SK-N-SH treated with all-trans-retinoic acid at 6 μM for 48 hours (cell line): ENCODE data around the gene MAST4.

Experiments used
- ATAC-seq: fragments of 200-7000 bp; cut with Tn5 transposase; 3 replicates; pipeline ENCODE4 v1.9.1; 2020; ENCODE audit warnings: mild to moderate bottlenecking, moderate library complexity
- ARNTL ChIP-seq: fragments of 450-650 bp; formaldehyde crosslinking; IDR thresholded peaks from 2 replicates; pipeline ENCODE4 v1.5.0; 2020; ENCODE audit warnings: low read depth, mild to moderate bottlenecking, moderate library complexity, borderline replicate concordance
- BACH2 ChIP-seq: fragments of 250-450 bp; sonication (Bioruptor Pico); IDR thresholded peaks from 2 replicates; pipeline ENCODE4 v1.9.0; 2021; ENCODE audit warnings: mild to moderate bottlenecking, borderline replicate concordance
- CSDC2 ChIP-seq: fragments of 250-450 bp; sonication (Bioruptor Pico); IDR thresholded peaks from 2 replicates; pipeline ENCODE4 v1.5.0; 2020; ENCODE audit warnings: mild to moderate bottlenecking, moderate library complexity
- ESRRG ChIP-seq: fragments of 250-450 bp; sonication (Bioruptor Pico); IDR thresholded peaks from 2 replicates; pipeline ENCODE4 v1.6.1; 2021; ENCODE audit warnings: mild to moderate bottlenecking
- GLIS3 ChIP-seq: fragments of 250-450 bp; sonication (Bioruptor Pico); IDR thresholded peaks from 2 replicates; pipeline ENCODE4 v1.5.0; 2020; ENCODE audit warnings: mild to moderate bottlenecking, moderate library complexity
- ISL1 ChIP-seq: fragments of 250-450 bp; sonication (Bioruptor Pico); IDR thresholded peaks from 2 replicates; pipeline ENCODE4 v2.1.2; 2022; ENCODE audit warnings: mild to moderate bottlenecking, moderate library complexity
- PATZ1 ChIP-seq: fragments of 250-450 bp; sonication (Bioruptor Pico); IDR thresholded peaks from 2 replicates; pipeline ENCODE4 v1.8.0; 2020; ENCODE audit warnings: mild to moderate bottlenecking, moderate library complexity, borderline replicate concordance
- POU6F1 ChIP-seq: fragments of 250-450 bp; sonication (Bioruptor Pico); IDR thresholded peaks from 2 replicates; pipeline ENCODE4 v1.8.0; 2021; ENCODE audit warnings: low read depth, mild to moderate bottlenecking, moderate library complexity, borderline replicate concordance
- PPARA ChIP-seq: fragments of 250-450 bp; sonication (Bioruptor Pico); IDR thresholded peaks from 2 replicates; pipeline ENCODE4 v1.5.0; 2020; ENCODE audit warnings: mild to moderate bottlenecking, borderline replicate concordance
- RARB ChIP-seq: fragments of 250-450 bp; sonication (Bioruptor Pico); IDR thresholded peaks from 2 replicates; pipeline ENCODE4 v1.8.0; 2021; ENCODE audit warnings: mild to moderate bottlenecking, moderate library complexity
- SNAI2 ChIP-seq: fragments of 250-450 bp; sonication (Bioruptor Pico); IDR thresholded peaks from 2 replicates; pipeline ENCODE4 v1.5.0; 2020; ENCODE audit warnings: mild to moderate bottlenecking, moderate library complexity
- TCF4 ChIP-seq: fragments of 250-450 bp; sonication (Bioruptor Pico); IDR thresholded peaks from 2 replicates; pipeline ENCODE4 v1.8.0; 2021; ENCODE audit warnings: mild to moderate bottlenecking, moderate library complexity, borderline replicate concordance
- TOX ChIP-seq: fragments of 250-450 bp; sonication (Bioruptor Pico); IDR thresholded peaks from 2 replicates; pipeline ENCODE4 v1.8.0; 2021; ENCODE audit warnings: mild to moderate bottlenecking, moderate library complexity, borderline replicate concordance
- ZC3H10 ChIP-seq: fragments of 250-450 bp; sonication (Bioruptor Pico); IDR thresholded peaks from 2 replicates; pipeline ENCODE4 v1.5.1; 2021; ENCODE audit warnings: mild to moderate bottlenecking, moderate library complexity
- ZFP3 ChIP-seq: fragments of 250-450 bp; sonication (Bioruptor Pico); IDR thresholded peaks from 2 replicates; pipeline ENCODE4 v1.5.0; 2020; ENCODE audit warnings: mild to moderate bottlenecking, moderate library complexity
- ZFP30 ChIP-seq: fragments of 450-650 bp; formaldehyde crosslinking; IDR thresholded peaks from 2 replicates; pipeline ENCODE4 v1.5.0; 2022; ENCODE audit warnings: mild to moderate bottlenecking, moderate library complexity
- ZNF565 ChIP-seq: fragments of 450-650 bp; formaldehyde crosslinking; conservative IDR thresholded peaks from 2 replicates; pipeline ENCODE4 v1.5.0; 2020; ENCODE audit warnings: low read depth, mild to moderate bottlenecking, moderate library complexity
- ZNF70 ChIP-seq: fragments of 450-650 bp; formaldehyde crosslinking; IDR thresholded peaks from 2 replicates; pipeline ENCODE4 v1.5.0; 2020; ENCODE audit warnings: mild to moderate bottlenecking, moderate library complexity
- TF ChIP-seq, protein P1 (sequence below): fragments of 250-450 bp; sonication (Bioruptor Pico); IDR thresholded peaks from 2 replicates; pipeline ENCODE4 v1.5.1; 2021; ENCODE audit warnings: mild to moderate bottlenecking, moderate library complexity
- TF ChIP-seq, protein P2 (sequence below): fragments of 250-450 bp; sonication (Bioruptor Pico); IDR thresholded peaks from 2 replicates; pipeline ENCODE4 v1.5.1; 2020; ENCODE audit warnings: low read depth, mild to moderate bottlenecking, moderate library complexity
- TF ChIP-seq, protein P3 (sequence below): fragments of 250-450 bp; sonication (Bioruptor Pico); IDR thresholded peaks from 2 replicates; pipeline ENCODE4 v1.5.0; 2020; ENCODE audit warnings: mild to moderate bottlenecking, moderate library complexity

The MAST4 gene

GRCh38 chr5:67098656-67099055 lies 502.5 kb downstream of the MAST4 start:
- peak; percentile 40; the same call in 1 of the 3 replicates for ATAC-seq
- TF ChIP-seq ZNF70 (CRISPR knock-in tag) (no peak), PATZ1 (CRISPR knock-in tag) (no peak), POU6F1 (no peak), ESRRG (CRISPR knock-in tag) (no peak), PPARA (no peak), ARNTL (CRISPR knock-in tag) (no peak), CSDC2 (no peak)

DNA sequence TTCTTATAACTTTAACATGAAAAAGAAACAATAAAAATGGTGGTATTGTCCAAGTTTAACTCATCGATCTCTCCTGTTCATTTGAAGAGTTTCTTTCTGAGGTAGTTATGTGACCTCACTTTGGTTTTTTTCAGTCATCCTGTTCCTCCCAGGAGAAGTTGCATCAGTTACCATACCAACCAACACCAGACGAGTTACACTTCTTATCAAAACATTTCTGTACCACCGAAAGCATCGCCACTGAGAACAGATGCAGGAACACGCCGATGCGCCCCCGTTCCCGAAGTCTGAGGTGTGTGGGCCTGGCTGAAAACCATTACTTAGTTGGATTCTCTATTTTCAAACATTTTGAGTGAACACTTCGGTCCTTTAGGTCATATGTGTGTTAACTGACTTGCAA lies 504.1 kb downstream of the MAST4 start:
- TF ChIP-seq ESRRG (CRISPR knock-in tag) (no peak), ISL1 (CRISPR knock-in tag) (no peak), ZFP3 (CRISPR knock-in tag) (no peak), ZFP30 (CRISPR knock-in tag) (no peak), CSDC2 (no peak), ZNF70 (CRISPR knock-in tag) (no peak), ZNF565 (CRISPR knock-in tag) (no peak), SNAI2 (no peak), PATZ1 (CRISPR knock-in tag) (no peak), BACH2 (no peak), RARB (CRISPR knock-in tag) (no peak), TOX (CRISPR knock-in tag) (no peak), ZC3H10 (no peak)
- TF ChIP-seq, protein P1, sequence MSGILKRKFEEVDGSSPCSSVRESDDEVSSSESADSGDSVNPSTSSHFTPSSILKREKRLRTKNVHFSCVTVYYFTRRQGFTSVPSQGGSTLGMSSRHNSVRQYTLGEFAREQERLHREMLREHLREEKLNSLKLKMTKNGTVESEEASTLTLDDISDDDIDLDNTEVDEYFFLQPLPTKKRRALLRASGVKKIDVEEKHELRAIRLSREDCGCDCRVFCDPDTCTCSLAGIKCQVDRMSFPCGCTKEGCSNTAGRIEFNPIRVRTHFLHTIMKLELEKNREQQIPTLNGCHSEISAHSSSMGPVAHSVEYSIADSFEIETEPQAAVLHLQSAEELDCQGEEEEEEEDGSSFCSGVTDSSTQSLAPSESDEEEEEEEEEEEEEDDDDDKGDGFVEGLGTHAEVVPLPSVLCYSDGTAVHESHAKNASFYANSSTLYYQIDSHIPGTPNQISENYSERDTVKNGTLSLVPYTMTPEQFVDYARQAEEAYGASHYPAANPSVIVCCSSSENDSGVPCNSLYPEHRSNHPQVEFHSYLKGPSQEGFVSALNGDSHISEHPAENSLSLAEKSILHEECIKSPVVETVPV (CRISPR knock-in tag): no peak
- TF ChIP-seq, protein P2, sequence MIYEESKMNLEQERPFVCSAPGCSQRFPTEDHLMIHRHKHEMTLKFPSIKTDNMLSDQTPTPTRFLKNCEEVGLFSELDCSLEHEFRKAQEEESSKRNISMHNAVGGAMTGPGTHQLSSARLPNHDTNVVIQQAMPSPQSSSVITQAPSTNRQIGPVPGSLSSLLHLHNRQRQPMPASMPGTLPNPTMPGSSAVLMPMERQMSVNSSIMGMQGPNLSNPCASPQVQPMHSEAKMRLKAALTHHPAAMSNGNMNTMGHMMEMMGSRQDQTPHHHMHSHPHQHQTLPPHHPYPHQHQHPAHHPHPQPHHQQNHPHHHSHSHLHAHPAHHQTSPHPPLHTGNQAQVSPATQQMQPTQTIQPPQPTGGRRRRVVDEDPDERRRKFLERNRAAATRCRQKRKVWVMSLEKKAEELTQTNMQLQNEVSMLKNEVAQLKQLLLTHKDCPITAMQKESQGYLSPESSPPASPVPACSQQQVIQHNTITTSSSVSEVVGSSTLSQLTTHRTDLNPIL (CRISPR knock-in tag): no peak
- TF ChIP-seq, all 23 proteins: peak for 0

GRCh38 chr5:67102708-67103107 lies 506.5 kb downstream of the MAST4 start:
- no peak for ATAC-seq
- TF ChIP-seq, protein P1 (CRISPR knock-in tag): no peak
- TF ChIP-seq BACH2 (no peak), ZFP30 (CRISPR knock-in tag) (no peak), PATZ1 (CRISPR knock-in tag) (no peak), ZNF565 (CRISPR knock-in tag) (no peak), ARNTL (CRISPR knock-in tag) (no peak), TCF4 (no peak), GLIS3 (no peak), ZNF70 (CRISPR knock-in tag) (no peak), RARB (CRISPR knock-in tag) (no peak), ZC3H10 (no peak), CSDC2 (no peak), ZFP3 (CRISPR knock-in tag) (no peak)
- TF ChIP-seq, protein P2 (CRISPR knock-in tag): no peak
- TF ChIP-seq, protein P3, sequence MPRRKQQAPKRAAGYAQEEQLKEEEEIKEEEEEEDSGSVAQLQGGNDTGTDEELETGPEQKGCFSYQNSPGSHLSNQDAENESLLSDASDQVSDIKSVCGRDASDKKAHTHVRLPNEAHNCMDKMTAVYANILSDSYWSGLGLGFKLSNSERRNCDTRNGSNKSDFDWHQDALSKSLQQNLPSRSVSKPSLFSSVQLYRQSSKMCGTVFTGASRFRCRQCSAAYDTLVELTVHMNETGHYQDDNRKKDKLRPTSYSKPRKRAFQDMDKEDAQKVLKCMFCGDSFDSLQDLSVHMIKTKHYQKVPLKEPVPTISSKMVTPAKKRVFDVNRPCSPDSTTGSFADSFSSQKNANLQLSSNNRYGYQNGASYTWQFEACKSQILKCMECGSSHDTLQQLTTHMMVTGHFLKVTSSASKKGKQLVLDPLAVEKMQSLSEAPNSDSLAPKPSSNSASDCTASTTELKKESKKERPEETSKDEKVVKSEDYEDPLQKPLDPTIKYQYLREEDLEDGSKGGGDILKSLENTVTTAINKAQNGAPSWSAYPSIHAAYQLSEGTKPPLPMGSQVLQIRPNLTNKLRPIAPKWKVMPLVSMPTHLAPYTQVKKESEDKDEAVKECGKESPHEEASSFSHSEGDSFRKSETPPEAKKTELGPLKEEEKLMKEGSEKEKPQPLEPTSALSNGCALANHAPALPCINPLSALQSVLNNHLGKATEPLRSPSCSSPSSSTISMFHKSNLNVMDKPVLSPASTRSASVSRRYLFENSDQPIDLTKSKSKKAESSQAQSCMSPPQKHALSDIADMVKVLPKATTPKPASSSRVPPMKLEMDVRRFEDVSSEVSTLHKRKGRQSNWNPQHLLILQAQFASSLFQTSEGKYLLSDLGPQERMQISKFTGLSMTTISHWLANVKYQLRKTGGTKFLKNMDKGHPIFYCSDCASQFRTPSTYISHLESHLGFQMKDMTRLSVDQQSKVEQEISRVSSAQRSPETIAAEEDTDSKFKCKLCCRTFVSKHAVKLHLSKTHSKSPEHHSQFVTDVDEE: no peak

More for the DNA sequence above, 504.1 kb downstream of the MAST4 start:
- no peak for ATAC-seq
